ENCODE results near the gene NAPB. TPM values are rescaled to one million over a fixed set of nuclear protein-coding genes. Genes with fewer than 3 reads are reported as not detected.

The NAPB gene
- total and polyA plus RNA-seq, 2 of the 8 experiments (the other 6 are each of a cell fraction or from before 2014, with no cell fraction given) = 6.2 to 12.3 TPM

DNA sequence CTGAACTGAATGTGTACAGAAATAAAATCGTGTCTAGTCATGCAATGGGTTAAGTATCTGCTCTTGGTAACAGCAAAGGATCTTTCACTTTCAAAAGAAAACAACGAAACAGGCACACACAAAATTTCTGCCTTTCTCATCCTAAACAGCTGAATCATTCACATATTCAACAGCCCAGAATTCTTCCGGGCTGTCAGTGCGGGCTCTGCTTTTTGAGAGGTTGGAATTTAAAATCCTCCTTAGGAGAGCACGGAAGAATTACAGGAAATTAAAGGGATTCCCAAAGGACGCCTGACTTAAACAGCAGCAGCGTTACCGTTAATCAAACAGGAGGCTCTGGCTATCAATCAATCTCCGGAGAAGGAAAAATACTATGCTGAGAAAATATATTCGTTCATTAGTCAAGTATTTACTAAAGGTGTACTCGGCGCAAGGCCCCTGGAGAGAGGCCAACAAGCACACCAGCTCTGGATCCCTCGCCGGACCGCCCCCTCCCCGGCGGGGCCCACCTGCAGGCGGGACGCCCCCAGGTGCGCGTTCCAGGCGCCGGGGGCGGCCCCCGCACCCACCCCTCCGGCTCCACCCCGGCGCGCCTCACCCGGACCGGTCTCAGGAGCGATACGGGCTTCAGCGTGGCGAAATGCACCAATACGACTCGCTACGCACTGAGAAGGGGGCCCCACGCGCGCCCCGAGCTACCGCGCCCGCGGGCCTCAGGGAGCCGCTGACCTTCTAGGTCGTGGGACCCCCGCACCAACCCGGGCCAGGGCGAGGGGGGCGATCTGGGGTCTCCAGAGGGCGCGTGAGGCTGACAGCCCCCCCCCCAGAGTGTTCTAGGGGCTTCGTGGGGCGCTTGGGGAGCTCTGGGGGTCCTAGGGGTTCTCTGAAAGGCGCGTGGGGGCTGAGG, 1.0 kb downstream of the NAPB start:
- ChIA-PET CTCF (ENCODE audit: partially characterized antibody) (interaction anchor here (0.6 to 3.1 kb wide), 11 partner anchors 11 to 1242 kb away, joined by 3 to 10 read pairs (median 4); partner anchors contain the start of gene CST9), POLR2A (ENCODE audit: partially characterized antibody) (interaction anchor here (0.7 to 1.3 kb wide), 3 partner anchors 15 to 26 kb away, joined by 4 to 6 read pairs (median 5); no protein-coding TSS in a partner anchor)
- Histone ChIP-seq H3K27me3 (replicated peaks in 1 of 4; ENCODE audit: control insufficient read depth in 3 of 4, extremely low read depth in 1 of 4, insufficient read depth in 3 of 4, low read length in 3 of 4) (no peaks in the 10 kb centered on the region), H3K9me3 (ENCODE audit: insufficient read depth in 2 of 2, low read depth in 1 of 2, low read length in 1 of 2) (peaks cover 0 to 2% of the 10 kb centered on the region in 2 experiments; a peak in 1 of 4 replicates), H4K8ac (ENCODE audit: extremely low read depth, insufficient read depth, low read length) (no peak overlapping the region), H3K36me3 (ENCODE audit: control insufficient read depth in 2 of 4, insufficient read depth in 4 of 4, low read length in 3 of 4) (no peaks in the 10 kb centered on the region), H3K4me1 (replicated peaks in 1 of 4; ENCODE audit: control insufficient read depth in 3 of 4, insufficient read depth in 4 of 4, low read length in 3 of 4) (no peaks in the 10 kb centered on the region), H2BK5ac (ENCODE audit: low read depth, low read length) (no peak overlapping the region), H3K4ac (replicated peaks; ENCODE audit: insufficient read length, low read depth, low read length) (no peak overlapping the region), H3K27ac (ENCODE audit: low read depth, low read length) (no peak overlapping the region), H3K23ac (ENCODE audit: insufficient read length) (no peak overlapping the region), H3K4me3 (ENCODE audit: extremely low read depth in 1 of 4, insufficient read depth in 2 of 4, low read depth in 3 of 4, low read length in 4 of 4) (peak overlapping the region; percentile 58 to 95 (median 75)), H3K79me2 (ENCODE audit: control insufficient read depth in 1 of 2, insufficient read depth in 2 of 2, low read length in 2 of 2) (peaks cover 11 to 52% of the 10 kb centered on the region in 2 experiments; a peak in 3 of 4 replicates), H4K91ac (replicated peaks; ENCODE audit: insufficient read length, low read length) (no peak overlapping the region), H4K20me1 (replicated peaks in 1 of 2; ENCODE audit: control insufficient read depth in 1 of 2, insufficient read depth in 2 of 2, low read length in 2 of 2) (peaks cover 0 to 5% of the 10 kb centered on the region in 2 experiments), H3K9ac (replicated peaks in 1 of 4; ENCODE audit: extremely low read depth in 1 of 4, low read depth in 3 of 4, low read length in 3 of 4) (peak overlapping the region in 3 of 4 experiments; percentile 21 to 56 (median 53); a peak in 3 of 7 replicates), H2BK15ac (ENCODE audit: low read length) (no peak overlapping the region), H2BK120ac (replicated peaks; ENCODE audit: low read depth, low read length) (no peak overlapping the region), H2BK12ac (ENCODE audit: low read depth, low read length) (no peak overlapping the region), H3K23me2 (ENCODE audit: low read depth, low read length) (no peaks in the 10 kb centered on the region; the same call in 1 of the 2 replicates), H3K4me2 (ENCODE audit: insufficient read depth in 1 of 2, low read depth in 2 of 2, low read length in 2 of 2) (peak overlapping the region; percentile 69 to 74), H2BK20ac (ENCODE audit: low read length) (no peak overlapping the region), H2AK5ac (ENCODE audit: low read depth, low read length) (no peak overlapping the region), H3K18ac (ENCODE audit: extremely low read depth, low read length) (no peak overlapping the region), H3K56ac (replicated peaks; ENCODE audit: insufficient read length, low read depth, low read length) (no peak overlapping the region), H4K5ac (ENCODE audit: insufficient read length, low read depth, low read length) (no peak overlapping the region), H2AFZ (ENCODE audit: low read length) (no peak overlapping the region), H3K14ac (ENCODE audit: insufficient read length) (no peak overlapping the region), H3K79me1 (ENCODE audit: low read depth, low read length) (peaks cover 4% of the 10 kb centered on the region)
- FAIRE-seq (no peak), DNase-seq (ENCODE audit: low read depth in 1 of 2, low spot score in 2 of 2) (no peak)
- 7% methylated on average over 27 of the region's 58 CpGs; no CpG with 5 or more reads in 1 of the 2 experiments for WGBS, 2 experiments (ENCODE audit: extremely low coverage in 1 of 2, insufficient coverage in 1 of 2, insufficient read length in 1 of 2, insufficient replicate concordance in 2 of 2, low coverage in 1 of 2, low lambda C conversion rate in 2 of 2, missing lambda C conversion rate in 1 of 2)
- TF ChIP-seq SAP30 (IDR thresholded peaks at IDR 0.05; ENCODE audit: insufficient read depth, insufficient replicate concordance, low read length) (no peak), BCL11A (IDR thresholded peaks at IDR 0.05; ENCODE audit: low read depth in 2 of 2, low read length in 2 of 2) (no peak), RBBP5 (IDR thresholded peaks at IDR 0.05; ENCODE audit: borderline replicate concordance, low read depth, low read length) (no peak), RNF2 (IDR thresholded peaks at IDR 0.05; ENCODE audit: borderline replicate concordance, low read depth, low read length, missing control alignments, poor library complexity, severe bottlenecking) (no peak)
- TF ChIP-seq, protein P1, sequence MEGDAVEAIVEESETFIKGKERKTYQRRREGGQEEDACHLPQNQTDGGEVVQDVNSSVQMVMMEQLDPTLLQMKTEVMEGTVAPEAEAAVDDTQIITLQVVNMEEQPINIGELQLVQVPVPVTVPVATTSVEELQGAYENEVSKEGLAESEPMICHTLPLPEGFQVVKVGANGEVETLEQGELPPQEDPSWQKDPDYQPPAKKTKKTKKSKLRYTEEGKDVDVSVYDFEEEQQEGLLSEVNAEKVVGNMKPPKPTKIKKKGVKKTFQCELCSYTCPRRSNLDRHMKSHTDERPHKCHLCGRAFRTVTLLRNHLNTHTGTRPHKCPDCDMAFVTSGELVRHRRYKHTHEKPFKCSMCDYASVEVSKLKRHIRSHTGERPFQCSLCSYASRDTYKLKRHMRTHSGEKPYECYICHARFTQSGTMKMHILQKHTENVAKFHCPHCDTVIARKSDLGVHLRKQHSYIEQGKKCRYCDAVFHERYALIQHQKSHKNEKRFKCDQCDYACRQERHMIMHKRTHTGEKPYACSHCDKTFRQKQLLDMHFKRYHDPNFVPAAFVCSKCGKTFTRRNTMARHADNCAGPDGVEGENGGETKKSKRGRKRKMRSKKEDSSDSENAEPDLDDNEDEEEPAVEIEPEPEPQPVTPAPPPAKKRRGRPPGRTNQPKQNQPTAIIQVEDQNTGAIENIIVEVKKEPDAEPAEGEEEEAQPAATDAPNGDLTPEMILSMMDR (IDR thresholded peaks at IDR 0.05; ENCODE audit: control extremely low read depth in 1 of 3, insufficient read depth in 1 of 3, low read depth in 1 of 3, low read length in 3 of 3) = no peak
